Activated CD4-positive, alpha-beta T cell treated with anti-CD3 and anti-CD28 coated beads, Interleukin-10, Interleukin-2, amounts not matched to agents 100 ng/mL and 50 ng/mL, durations not matched to agents 16 hours and 8 hours (primary cell): ENCODE measurements around the gene ARHGEF10L.

ENCODE experiments used
- DNase-seq: peaks from one replicate; pipeline ENCODE4 v3.0.0-alpha.2; 2020

Gene ARHGEF10L

DNA sequence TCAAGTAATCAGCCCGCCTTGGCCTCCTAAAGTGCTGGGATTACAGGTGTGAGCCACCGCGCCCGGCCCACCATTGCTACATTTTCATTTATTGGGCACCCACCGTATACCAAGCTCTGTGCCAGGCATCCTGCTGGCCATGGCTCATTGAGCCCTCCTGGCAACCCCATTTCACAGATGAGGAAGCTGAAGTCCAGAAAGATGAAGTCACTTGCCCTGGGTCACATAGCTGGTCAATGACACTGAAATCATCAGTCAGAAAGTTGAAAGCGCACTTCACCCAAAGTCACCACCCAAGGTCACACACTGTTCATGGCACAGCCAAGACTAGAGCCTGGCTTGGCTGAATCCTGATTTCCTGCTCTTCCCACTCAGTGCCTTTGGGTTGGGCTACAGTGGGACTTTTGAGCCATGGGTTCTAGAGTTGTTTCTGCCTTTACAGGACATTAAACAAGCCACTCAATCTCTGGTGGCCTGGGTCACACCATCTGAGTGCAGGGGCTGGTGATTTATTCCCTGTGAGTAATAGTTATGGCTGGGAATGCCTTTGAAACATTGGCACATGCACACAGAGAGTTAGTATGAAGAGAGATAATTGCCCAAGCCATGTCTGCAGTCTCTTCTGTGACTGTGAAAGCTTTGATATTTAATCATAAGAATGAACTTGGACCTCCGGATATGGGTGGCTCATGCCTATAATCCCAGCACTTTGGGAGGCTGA is 16.0 kb upstream of the ARHGEF10L start:
- DNase-seq = no peak

DNA sequence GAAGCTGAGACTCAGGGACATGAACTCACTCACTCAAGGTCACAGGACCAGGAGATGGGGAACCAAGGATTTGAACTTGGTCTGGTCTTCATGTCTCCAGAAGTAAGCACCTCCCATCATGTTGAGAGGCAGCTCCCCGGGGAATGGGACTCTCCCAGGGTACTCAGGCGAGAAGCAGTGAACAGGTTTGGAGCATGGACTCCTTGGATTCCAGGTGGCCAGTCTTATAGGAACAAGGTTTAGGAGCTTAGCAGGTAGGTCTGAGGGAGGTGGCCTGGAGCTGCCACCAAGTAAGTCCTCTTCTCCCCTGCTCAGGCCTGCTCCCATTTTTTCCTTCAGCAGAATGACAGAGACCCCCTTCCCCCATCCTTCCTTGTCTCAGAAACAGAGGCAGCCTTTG is 14.9 kb upstream of the ARHGEF10L start:
- no peak for DNase-seq

DNA sequence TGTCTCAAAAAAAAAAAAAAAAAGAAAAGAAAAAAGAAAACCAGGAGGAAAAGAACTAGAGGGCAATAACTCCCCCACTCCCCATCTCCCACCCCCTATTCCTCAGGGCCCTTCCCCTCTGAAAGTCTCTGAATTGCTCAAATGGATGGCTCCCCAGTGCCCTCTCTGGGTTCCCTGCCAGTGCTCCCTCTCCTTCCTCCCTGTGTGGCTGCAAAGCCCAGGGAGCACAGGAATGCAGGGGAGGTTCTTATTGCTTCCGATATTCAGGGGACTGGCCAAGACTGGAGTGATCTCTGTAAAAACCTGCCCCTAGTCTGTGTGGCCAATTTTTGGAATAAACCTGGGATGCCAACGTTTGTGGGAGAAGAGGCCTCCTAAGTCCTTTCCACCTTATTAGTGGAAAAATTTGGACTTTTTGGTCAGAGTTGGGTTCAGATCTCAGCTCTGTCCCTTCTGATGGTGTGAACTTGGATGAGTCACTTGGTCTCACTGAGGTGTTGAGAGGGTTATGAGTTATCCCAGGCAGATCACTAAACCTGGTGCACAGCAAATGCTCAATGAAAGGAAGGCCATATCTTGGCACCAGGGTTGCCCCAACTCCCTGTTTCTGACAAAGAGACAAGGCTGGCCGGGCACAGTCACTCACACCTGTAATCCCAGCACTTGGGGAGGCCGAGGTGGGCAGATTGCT is 13.4 kb upstream of the ARHGEF10L start:
- DNase-seq = no peak

DNA sequence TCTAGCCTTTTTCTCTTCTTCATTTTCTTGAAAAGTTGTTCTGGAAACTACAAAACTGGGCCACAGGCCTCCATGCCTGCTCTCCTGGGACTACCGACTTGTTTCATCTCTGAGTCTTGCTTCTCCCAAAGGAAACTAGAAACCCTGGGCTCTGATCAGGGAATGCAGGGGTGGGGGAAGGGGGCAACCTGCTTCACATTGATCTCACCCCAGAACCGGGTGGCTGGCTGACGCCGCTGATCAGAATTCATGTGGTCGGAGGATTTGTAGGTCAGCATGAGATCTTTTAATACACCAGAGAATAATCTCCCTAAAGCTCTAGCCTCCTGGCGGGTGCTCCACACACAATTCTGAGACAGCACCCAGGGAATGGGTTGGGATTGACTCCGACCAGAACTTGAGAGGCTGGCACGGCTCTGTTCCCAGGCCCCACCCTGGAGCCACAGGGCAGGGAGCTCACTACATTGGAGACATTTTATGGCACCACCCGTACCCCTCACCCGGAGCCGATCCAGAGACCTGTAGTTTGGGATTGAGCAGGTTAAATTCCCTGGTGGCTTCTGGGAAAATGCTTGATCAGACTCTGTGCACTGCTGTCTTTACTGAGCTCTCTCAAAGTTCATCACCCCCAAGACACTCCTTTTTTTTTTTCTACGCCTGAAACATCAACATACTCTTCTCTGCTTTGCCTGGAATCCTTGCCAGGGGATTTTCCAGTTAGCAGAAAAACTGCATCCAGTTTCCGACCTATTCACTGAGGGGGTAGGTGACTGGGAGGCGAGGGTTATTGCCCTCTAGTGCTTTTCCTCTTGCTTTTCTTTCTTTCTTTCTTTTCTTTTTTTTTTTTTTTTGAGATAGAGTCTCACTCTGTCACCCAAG is 12.2 kb upstream of the ARHGEF10L start:
- no peak for DNase-seq

DNA sequence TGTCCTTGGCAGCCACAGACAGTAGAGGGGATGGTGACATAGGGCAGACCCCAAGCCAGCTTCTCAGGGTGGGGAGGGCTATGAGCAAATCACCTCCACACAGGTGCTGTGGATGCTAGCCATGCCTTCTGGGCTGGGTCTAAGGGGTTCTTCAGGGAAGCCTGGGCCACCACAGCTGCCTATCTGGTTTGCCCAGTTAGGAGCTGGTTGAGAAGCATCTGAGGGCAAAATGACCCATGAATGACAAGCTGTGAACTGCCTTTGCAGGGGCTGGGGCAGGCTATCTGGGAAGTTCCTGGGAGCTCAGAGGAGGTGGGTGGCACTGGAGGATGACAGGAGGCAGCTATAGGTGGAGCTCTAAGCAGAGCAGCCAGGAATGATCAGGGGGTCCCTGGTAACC is 10.1 kb upstream of the ARHGEF10L start:
- DNase-seq = no peak

DNA sequence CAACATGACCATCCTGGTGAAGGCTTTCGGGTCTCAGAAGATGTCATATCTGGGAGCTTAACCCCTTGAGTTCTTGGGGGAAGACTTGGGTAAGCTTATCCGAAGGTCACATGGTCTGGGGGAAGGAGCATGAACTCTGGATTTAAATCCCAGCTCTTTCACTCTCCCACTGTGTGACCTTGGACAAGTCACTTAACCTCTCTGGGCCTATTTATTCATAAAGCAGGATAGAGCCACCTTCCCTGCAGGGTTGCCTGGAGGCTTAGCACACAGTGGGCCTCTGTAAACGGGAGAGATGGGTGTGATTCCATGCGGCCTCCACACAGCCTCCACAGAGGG is 8.2 kb upstream of the ARHGEF10L start:
- DNase-seq = no peak

DNA sequence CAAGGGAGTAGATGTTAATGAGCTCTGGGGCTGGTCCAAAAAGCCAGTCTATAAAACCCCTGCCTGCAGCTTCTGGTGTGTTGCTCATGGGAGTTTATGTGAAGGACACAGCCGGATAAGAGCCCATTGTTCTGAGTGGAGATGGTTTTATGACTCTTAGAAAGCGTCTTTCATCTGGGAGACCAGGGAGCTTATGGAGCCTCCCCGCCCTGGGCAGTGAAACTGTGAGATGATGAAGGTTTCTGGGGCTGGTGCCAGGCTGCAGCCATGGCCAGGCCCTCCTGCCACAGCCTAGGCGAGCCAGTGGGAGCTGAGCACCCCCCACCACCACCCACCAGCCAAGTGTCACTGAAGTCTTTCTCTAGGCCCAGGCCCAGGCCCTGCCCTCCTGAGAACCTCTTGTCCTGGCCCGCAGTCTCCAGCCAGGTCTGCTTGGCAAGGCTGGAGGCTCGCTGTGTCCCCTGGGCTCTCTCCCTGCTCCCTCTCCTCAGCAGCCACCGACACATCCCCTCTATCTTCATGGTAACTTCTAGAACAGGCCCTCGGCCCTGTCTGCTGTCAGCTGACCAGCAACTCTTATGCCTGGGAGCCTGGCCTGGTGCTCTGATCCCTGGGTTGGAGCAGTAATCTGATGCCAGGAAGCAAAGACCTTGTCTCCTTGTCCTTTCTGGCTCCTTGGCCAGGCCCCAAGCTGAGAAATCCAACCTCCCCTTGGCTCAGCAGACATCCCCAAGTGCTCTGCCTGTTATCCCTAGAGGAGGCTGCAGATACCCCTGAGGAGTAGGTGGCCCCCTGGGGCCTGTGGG is 7.6 kb upstream of the ARHGEF10L start:
- no peak for DNase-seq

DNA sequence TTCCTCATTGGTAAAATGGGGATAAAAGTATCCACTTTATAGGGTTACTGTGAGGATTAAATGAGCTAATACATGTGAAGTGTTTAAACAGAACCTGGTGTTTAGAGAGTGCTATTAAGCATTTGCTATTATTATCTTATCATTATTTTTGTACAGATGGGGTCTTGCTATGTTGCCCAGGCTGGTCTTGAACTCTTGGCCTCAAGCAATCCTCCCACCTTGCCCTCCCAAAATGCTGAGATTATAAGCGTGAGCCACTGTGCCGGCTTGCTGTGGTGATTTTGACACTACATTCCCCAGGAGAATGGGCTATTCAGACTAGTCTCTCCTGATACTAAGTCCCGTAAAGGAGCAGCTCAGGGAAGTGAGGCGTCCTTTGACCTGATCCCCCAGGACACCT is 6.3 kb upstream of the ARHGEF10L start:
- no peak for DNase-seq

DNA sequence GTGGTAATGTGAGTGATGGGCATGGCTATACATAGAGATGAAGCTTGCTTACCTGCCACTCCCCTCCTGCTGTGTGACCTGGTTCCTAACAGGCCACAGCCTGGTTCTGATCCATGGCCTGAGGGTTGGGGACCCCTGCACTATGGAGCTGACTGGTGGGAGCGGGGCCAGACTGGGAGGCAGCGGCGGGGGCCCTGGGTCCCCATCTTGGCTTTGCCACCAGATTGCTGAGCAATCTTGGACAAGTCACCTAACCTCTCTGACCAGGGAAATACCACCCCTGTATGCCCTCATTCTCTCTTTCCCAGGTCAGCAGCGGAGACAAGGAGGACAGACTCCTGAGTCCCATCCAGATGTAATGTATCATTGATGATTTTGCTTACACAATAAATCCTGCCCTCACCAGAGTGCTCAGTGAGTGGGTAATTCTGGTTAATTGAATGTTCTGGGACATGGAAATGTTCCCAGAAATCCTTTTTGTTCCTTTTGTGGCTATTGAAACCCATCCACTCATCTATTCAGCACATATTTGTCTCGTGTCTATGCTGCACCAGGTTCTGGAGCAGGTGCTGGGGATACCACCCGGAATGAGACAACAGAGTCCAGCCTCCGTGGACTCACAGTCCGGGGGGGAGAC is 4.1 kb upstream of the ARHGEF10L start:
- DNase-seq = no peak

DNA sequence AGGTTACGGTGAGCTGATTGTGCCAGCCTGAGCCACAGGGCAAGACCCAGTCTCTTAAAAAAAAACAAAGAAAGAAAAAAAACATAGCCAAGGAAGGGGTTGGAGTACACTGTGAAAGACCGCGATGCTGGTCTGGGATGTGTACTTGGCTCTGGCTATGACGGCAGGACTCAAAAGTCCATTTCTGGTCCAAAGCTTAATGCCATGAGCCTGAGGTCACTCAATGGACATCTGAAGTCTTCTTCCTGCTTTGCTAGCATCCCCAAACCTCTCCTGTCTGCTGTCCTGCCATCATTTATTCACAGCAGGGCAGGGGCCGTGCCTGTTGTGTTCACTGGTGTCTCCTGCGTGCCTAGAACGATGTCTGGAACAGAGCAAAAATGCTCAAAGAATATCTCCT is 1.5 kb upstream of the ARHGEF10L start:
- DNase-seq = no peak

DNA sequence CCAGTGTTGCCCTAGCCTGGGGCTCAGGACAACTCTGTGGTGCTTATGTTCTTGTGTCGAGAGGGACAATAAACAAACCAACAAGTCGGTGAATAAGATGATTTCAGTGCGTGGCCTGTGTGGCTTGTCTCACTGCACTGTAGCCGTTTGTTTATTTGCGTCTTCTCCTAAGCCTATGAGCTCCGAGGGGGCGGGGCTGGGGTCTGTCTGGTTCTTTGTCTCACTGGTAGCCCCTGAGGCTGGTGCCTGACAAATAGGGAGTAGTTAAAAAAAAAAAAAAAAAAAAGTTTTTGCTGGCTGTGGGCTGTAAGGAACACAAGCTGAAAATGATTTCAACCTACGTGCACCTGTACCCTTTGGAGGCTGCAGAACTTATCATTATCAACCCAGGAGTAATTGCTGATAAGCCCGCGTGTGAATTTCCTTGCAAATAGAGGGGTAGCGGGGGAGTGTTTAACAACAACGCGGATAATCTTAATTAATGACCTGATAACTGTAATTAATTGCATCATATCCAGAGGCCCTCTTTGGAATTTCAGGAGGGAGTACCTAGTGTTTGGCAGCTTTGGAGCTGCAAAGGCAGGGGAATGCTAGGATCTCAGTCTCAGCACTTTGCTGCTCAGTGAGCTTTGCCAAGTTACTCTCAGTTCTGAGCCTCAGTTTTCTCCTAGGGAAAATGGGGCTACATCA is 925 bp upstream of the ARHGEF10L start:
- no peak for DNase-seq

DNA sequence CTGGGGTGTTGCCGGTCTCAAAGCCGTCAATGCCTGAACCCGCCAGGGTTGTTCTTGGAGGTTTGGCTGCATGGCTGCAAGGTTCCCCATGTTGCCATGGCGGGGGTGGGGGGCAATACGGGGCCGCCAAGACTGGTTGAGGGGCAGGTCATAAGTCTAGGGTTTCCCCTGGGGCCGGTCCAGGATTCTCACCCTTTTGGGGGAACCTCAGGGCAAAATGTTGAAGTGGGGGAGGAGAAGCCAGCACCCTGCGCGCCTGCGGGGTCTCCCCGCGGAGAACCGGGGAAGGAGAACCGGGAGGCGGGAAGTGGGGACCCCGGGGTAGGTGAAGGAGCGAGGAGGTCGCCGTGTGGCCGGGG is 401 bp upstream of the ARHGEF10L start:
- no peak for DNase-seq

DNA sequence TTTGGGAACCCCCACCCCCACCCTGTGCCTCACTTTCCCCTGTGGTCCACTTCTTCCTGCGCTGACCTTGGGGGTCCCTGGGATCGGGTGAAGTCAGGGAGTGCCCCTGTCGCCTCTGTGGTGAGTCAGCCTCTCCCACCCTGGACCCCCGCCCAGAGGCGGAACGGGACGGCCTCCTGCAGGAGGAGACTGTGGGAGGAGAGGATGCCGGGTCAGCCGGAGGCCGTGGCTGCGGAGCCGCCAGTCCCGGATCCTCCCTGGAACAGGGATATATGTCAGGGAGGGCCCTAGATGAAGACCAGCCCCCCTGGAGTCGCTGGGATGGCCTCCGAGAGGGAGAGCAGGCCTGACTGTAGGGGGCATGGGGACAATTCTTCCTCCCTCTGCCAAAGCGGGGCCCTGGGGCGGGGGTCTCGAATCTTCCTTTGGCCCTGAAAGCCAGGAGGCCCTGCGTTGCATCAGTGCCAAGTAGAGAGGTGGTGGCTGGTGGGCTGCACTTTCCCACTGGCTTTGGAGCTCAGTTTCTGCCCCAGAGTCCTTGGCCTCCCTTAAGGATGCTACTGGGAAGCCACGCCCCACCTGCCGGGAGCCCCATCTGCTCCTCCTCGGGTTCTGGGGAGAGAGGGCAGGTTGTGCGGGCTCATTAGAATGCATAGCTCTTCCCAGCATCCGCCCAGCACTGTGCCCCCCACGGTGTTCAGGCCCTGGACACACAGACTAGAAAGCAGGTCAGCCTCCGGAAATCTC is 930 bp downstream of the ARHGEF10L start:
- DNase-seq = no peak

DNA sequence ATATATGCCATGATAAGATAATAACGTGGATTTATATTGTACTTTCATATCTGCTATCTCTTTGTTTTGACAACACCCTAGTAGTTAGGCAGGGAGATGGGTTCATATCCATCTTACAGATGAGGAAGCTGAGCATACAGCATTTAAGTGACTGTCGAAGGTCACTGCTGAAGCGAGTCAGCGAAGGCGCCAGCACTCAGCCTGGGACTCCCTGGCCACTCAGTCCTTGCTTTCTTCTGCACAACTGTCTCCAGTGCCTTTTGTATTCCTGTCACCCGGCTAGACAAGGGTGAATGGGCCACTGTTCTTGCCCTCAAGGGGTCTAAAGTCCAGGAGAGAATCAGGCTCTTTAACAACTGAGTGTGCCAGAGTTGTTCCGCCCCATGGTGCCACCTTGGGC is 3.1 kb downstream of the ARHGEF10L start:
- DNase-seq = no peak

DNA sequence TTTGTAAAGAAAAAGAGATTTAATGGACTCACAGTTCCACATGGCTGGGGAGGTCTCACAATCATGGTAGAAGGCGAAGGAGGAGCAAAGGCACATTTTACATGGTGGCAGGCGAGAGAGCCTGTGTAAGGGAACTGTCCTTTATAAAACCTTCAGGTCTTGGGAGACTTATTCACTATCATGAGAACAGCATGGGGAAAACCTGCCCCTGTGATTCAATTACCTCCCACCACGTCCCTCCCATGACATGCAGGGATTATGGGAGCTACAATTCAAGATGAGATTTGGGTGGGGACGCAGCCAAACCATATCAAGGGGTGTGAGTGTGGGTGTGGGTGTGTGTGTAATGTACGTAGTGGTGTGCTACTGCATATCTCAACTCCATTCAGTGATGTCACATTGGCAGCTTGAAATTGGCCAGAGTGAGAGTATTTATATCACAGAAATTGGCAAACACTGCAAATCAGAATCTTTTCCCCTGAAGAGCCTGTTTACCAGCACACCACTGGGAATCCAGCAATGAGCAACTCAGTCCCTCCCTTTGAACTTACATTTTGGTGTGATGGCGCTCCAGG is 5.4 kb downstream of the ARHGEF10L start:
- DNase-seq = no peak

DNA sequence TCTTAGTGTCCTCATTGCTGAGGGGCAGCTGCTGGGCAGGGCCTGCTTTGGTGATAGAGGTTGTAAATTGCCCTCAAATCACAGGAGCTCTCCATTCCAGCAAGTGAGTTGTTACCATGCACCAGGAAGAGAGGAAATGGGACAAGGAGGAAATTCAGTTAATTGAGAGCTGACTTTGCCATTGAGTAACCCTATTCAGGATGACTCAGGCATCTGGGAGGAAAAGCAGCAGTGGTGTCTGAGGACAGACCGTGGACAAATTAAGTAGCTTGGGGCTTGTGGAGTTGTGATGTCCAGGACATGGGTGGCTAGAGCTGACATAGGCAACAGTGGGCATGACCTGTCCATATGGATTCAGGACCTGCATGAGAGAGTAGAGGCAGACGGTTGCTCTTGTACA is 5.9 kb downstream of the ARHGEF10L start:
- no peak for DNase-seq

DNA sequence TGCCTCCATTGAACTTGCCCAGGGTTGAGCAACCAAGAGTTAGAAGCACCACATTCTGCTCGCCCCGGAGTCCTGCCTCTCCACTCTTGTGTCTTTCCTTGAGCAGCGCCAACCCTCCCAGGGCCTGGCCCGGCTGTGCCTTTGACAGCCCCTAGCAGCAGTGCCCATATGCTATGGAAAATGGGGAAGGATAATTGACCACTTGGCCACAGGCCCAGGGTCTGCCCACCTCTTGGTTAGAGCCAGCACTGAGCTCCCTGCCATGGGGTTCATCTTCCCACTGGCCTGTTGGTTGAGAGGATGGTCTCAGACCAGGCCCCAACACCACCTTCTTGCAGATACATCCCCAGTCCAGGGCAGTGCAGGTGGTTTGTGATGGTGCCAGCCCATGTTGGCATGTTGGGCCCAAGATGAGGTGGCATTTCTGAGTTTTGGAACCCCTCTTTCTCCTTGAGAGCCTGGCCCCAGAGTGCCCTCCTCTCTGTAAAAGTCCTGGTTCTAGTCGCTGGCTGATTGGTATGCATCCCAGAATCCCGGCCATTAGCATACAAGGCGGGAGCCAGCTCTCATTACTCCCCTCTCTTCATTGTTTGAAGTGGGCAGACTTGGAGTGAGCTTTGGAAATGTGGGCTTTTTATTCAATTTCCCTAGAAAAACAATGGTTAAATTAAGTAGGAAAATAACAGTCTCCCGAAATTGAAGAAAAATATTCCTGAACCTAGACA is 7.6 kb downstream of the ARHGEF10L start:
- no peak for DNase-seq

DNA sequence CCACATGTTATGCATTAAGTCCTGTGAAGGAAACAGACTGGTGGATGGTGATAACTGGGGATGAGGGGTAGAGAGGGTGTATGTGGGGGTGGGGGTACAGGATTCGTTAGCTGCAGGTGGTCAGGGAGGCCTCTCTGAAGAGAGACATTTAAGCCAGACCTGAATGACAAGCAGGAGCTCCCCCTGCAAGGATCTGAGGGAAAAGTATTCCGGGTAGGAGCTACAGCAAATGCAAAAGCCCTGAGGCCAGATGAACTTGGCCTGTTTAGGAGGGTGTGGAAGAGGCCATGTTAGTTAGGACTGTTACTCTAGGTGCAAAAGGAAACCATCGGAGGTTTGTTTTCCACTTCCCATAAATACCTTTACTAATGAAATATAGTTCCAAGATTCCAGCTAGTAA is 9.9 kb downstream of the ARHGEF10L start:
- DNase-seq = no peak

DNA sequence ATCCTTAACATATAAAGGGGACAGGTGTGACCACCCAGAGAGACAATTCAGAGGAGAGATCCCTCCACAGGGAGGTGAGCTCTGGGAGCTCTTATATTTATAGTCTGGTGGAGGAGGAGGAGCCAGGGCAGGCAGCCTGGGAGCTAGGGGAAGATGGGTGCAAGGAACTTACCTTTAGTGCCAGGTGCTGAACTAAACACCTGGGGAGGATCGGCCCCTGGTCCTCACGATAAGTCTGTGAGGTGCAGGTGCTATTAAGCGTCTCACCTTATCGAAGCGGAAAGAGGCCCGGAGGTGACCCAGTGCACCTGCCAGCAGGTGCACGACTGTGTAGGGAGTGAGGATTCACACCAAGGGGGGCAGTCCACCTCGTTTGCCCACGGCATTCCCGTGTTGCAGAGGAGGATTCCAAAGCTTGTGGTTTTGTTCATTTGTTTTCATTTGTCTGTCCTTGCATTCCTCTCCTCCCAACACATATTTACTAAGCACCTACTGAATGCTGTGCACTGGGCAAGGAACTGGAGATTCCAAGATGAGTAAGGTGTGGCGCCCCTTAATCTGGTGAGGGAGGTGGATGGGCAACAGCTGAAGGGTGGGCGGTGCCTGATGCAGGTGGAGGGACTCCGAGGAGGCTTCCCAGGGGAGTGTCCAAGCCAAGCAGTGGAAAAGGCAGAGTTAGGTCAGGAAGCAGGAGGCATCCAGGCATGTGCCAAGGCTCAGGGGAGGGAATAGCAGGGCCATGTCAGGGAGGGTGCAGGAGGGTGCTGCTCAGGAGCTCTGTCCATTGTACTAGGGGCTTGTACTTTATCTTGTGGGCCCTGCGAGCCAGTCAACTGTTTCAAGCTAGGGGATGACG is 11.5 kb downstream of the ARHGEF10L start:
- no peak for DNase-seq
